Smooth muscle cell (in vitro differentiated cells): ENCODE data around the gene ANKRD2. TPM values are rescaled to one million over a fixed set of nuclear protein-coding genes. Genes with fewer than 3 reads are reported as not detected.

Experiments used
- DNase-seq: peaks from one replicate; lab custom pipeline; 2025; ENCODE audit not compliant: unreplicated experiment; lab: John Stamatoyannopoulos, UW
- H2AFZ ChIP-seq: fragments of 200-600 bp; sonication (generic); 2 replicates; pipeline ENCODE4 v1.6.0; 2016; ENCODE audit warnings: antibody characterized with exemption, low read depth, mild to moderate bottlenecking
- H3F3A ChIP-seq: fragments of 200-600 bp; sonication (generic); 2 replicates; pipeline ENCODE4 v1.6.0; 2017; ENCODE audit warnings: antibody characterized with exemption, low read depth
- H3K27ac ChIP-seq: fragments of 200-600 bp; sonication (generic); 2 replicates; pipeline ENCODE4 v1.5.1; 2016; ENCODE audit warnings: low read depth, mild to moderate bottlenecking
- H3K27me3 ChIP-seq: fragments of 200-600 bp; sonication (generic); 2 replicates; pipeline ENCODE4 v1.6.1; 2016; ENCODE audit warnings: low read depth, mild to moderate bottlenecking
- H3K36me3 ChIP-seq: fragments of 200-600 bp; sonication (generic); 2 replicates; pipeline ENCODE4 v1.5.1; 2016; ENCODE audit warnings: low read depth
- H3K4me1 ChIP-seq: fragments of 200-600 bp; sonication (generic); 2 replicates; pipeline ENCODE4 v1.5.1; 2016; ENCODE audit warnings: low read depth
- H3K4me2 ChIP-seq: fragments of 200-600 bp; sonication (generic); 2 replicates; pipeline ENCODE4 v1.6.0; 2016; ENCODE audit warnings: mild to moderate bottlenecking
- H3K4me3 ChIP-seq: fragments of 200-600 bp; sonication (generic); 2 replicates; pipeline ENCODE4 v1.5.1; 2016; ENCODE audit warnings: mild to moderate bottlenecking
- H3K79me2 ChIP-seq: fragments of 200-600 bp; sonication (generic); 2 replicates; pipeline ENCODE4 v1.6.0; 2016; ENCODE audit warnings: low read depth, mild to moderate bottlenecking
- H3K9ac ChIP-seq: fragments of 200-600 bp; sonication (generic); 2 replicates; pipeline ENCODE4 v1.6.0; 2016; ENCODE audit warnings: low read depth
- H3K9me3 ChIP-seq: fragments of 200-600 bp; sonication (generic); replicated peaks from 2 replicates; pipeline ENCODE4 v1.5.1; 2016; ENCODE audit warnings: low read depth
- H4K20me1 ChIP-seq: fragments of 200-600 bp; sonication (generic); 2 replicates; pipeline ENCODE4 v1.6.0; 2016; ENCODE audit warnings: low read depth
- CTCF ChIP-seq: fragments of 200-600 bp; sonication (generic); IDR thresholded peaks from 2 replicates; pipeline ENCODE4 v1.5.1; 2017; ENCODE audit warnings: borderline replicate concordance, mild to moderate bottlenecking, antibody characterized with exemption; ENCODE audit not compliant: insufficient read depth, poor library complexity, severe bottlenecking
- WGBS: methylation state at CpG from one replicate; pipeline ENCODE4 v1.1.7; 2016; ENCODE audit warnings: low lambda C conversion rate; 5-methylcytosine and 5-hydroxymethylcytosine counted together
- polyA plus RNA-seq: library from polyadenylated mRNA; unstranded; fragments of >200 nt; fragmentation: Nextera tagmentation; extraction: Ambion mirVana; gene quantifications from 2 replicates; pipeline ENCODE4 v1.2.1, GENCODE V29; 2016
- total RNA-seq: library from RNA; depleted of rRNA; stranded (reverse); fragments of >200 nt; gene quantifications from 2 replicates; pipeline ENCODE4 v1.2.3, GENCODE V29; 2014

Gene ANKRD2
- total and polyA plus RNA-seq, 2 experiments from 2014 or later: 0.30 TPM; not detected in 1

- Histone ChIP-seq H3K9me3 (no peaks in the 10 kb centered on the region), H4K20me1 (peaks cover 16% of the 10 kb centered on the region), H2AFZ (no peak overlapping the region), H3K79me2 (peaks cover 53% of the 10 kb centered on the region), H3K4me3 (no peak overlapping the region), H3K36me3 (no peaks in the 10 kb centered on the region), H3F3A (peaks cover 3% of the 10 kb centered on the region), H3K27me3 (no peaks in the 10 kb centered on the region), H3K27ac (peak overlapping the region; percentile 80), H3K4me2 (no peak overlapping the region), H3K4me1 (no peaks in the 10 kb centered on the region), H3K9ac (peak overlapping the region; percentile 35)
- DNase-seq: no peak
- WGBS: 74% methylated on average over 12 of the region's 12 CpGs
- no peak for TF ChIP-seq CTCF
These were observed 39.5 kb upstream of the ANKRD2 start for GRCh38 chr10:97532935-97533671.

GRCh38 chr10:97533888-97534287 is 38.7 kb upstream of the ANKRD2 start:
- no peaks in the 10 kb centered on the region for H3K9me3 ChIP-seq
- peaks cover 16% of the 10 kb centered on the region for H4K20me1 ChIP-seq
- H3K79me2 ChIP-seq: peaks cover 53% of the 10 kb centered on the region
- DNase-seq: no peak
- no peak overlapping the region for H3K4me2 ChIP-seq
- peaks cover 6% of the 10 kb centered on the region for H3F3A ChIP-seq
- no peak for TF ChIP-seq CTCF
- H3K36me3 ChIP-seq: no peaks in the 10 kb centered on the region
- peaks cover 3% of the 10 kb centered on the region for H3K4me1 ChIP-seq
- H3K27ac ChIP-seq: peak overlapping the region; percentile 80
- no peaks in the 10 kb centered on the region for H3K27me3 ChIP-seq
- no peak overlapping the region for H2AFZ ChIP-seq
- peak overlapping the region; percentile 39 for H3K9ac ChIP-seq
- WGBS: 77% methylated on average over 6 of the region's 6 CpGs
- H3K4me3 ChIP-seq: no peak overlapping the region

- H3K4me1 ChIP-seq: peaks cover 13% of the 10 kb centered on the region
- H3K27ac ChIP-seq: no peak overlapping the region
- no peak overlapping the region for H3K4me2 ChIP-seq
- no peaks in the 10 kb centered on the region for H3K36me3 ChIP-seq
- no peak overlapping the region for H3K4me3 ChIP-seq
- no peaks in the 10 kb centered on the region for H3K9me3 ChIP-seq
- WGBS: 75% methylated on average over 6 of the region's 6 CpGs
- TF ChIP-seq CTCF: peak; percentile 42
- H4K20me1 ChIP-seq: peaks cover 14% of the 10 kb centered on the region
- DNase-seq: no peak
- peaks cover 53% of the 10 kb centered on the region for H3K79me2 ChIP-seq
- H2AFZ ChIP-seq: no peak overlapping the region
- H3K27me3 ChIP-seq: no peaks in the 10 kb centered on the region
- H3F3A ChIP-seq: peaks cover 15% of the 10 kb centered on the region
- no peak overlapping the region for H3K9ac ChIP-seq
These were observed 37.7 kb upstream of the ANKRD2 start for GRCh38 chr10:97534746-97535367.
